GM21423 (cell line): Measurements from ENCODE around the gene SLC25A21.
"Not testable (repeated sequence)": the region's sequence is repeated elsewhere in the genome, so short reads cannot be mapped to it uniquely, and the experiment has no call there.

Experiments used
- ATAC-seq: cut with Tn5 transposase; IDR thresholded peaks from one replicate; pipeline ENCODE4 v1.9.1; 2021; ENCODE audit warnings: mild to moderate bottlenecking, moderate library complexity; ENCODE audit not compliant: unreplicated experiment

SLC25A21 gene

GRCh38 chr14:36996133-36996856, 176.1 kb downstream of the SLC25A21 start:
- ATAC-seq: no peak

- ATAC-seq: no peak
Observed at GRCh38 chr14:36989806-36990205, 182.6 kb downstream of the SLC25A21 start.

- no peak for ATAC-seq
Observed at GRCh38 chr14:36988989-36989388, 183.4 kb downstream of the SLC25A21 start.

GRCh38 chr14:36988568-36988967, 183.8 kb downstream of the SLC25A21 start:
- ATAC-seq: no peak

- ATAC-seq: no peak
Observed at GRCh38 chr14:36986407-36986806, 186.0 kb downstream of the SLC25A21 start.

GRCh38 chr14:36981832-36982529, 190.4 kb downstream of the SLC25A21 start:
- no peak for ATAC-seq

- not testable (repeated sequence) for ATAC-seq
Observed at GRCh38 chr14:36980413-36980812, 192.0 kb downstream of the SLC25A21 start.

GRCh38 chr14:36979863-36980262, 192.5 kb downstream of the SLC25A21 start:
- no peak for ATAC-seq

- ATAC-seq: no peak
Observed at GRCh38 chr14:36976571-36977023, 195.8 kb downstream of the SLC25A21 start.

GRCh38 chr14:36975834-36976233, 196.6 kb downstream of the SLC25A21 start:
- ATAC-seq: no peak

GRCh38 chr14:36974985-36975384, 197.4 kb downstream of the SLC25A21 start:
- no peak for ATAC-seq

GRCh38 chr14:36973806-36974442, 198.5 kb downstream of the SLC25A21 start:
- no peak for ATAC-seq

- ATAC-seq: no peak
Observed at GRCh38 chr14:36971263-36971855, 201.0 kb downstream of the SLC25A21 start.

GRCh38 chr14:36967892-36968555, 204.4 kb downstream of the SLC25A21 start:
- ATAC-seq: no peak

GRCh38 chr14:36955967-36956366, 216.4 kb downstream of the SLC25A21 start:
- no peak for ATAC-seq

- ATAC-seq: no peak
Observed at GRCh38 chr14:36955376-36955775, 217.0 kb downstream of the SLC25A21 start.

- no peak for ATAC-seq
Observed at GRCh38 chr14:36952689-36953088, 219.7 kb downstream of the SLC25A21 start.

GRCh38 chr14:36951380-36951911, 221.0 kb downstream of the SLC25A21 start:
- ATAC-seq: no peak

- ATAC-seq: no peak
Observed at GRCh38 chr14:36950812-36951211, 221.6 kb downstream of the SLC25A21 start.

GRCh38 chr14:36949371-36949770, 223.0 kb downstream of the SLC25A21 start:
- ATAC-seq: no peak
